H1 (cell line): Measurements from ENCODE around the gene BANF1. TPM values are rescaled to one million over a fixed set of nuclear protein-coding genes. Genes with fewer than 3 reads are reported as not detected.

Experiments
- CTCF ChIA-PET: fragments of 300-600 bp; sonication (Branson Sonifier 250); formaldehyde crosslinking; loops from one replicate; lab custom pipeline; 2021; ENCODE audit not compliant: partially characterized antibody; lab: Charles Lee
- POLR2A ChIA-PET: fragments of 300-600 bp; sonication (Branson Sonifier 250); formaldehyde crosslinking; loops from one replicate; lab custom pipeline; 2021; ENCODE audit warnings: inconsistent platforms; ENCODE audit not compliant: partially characterized antibody; lab: Charles Lee
- DNase-seq, 2 experiments: peaks; one replicate each; pipeline versions ENCODE4 v3.0.0 to v3.0.0-alpha.2; 2010 to 2022; ENCODE audit warnings: low spot score in 2 of 2, low read depth in 1 of 2, mixed read lengths in 1 of 2
- FAIRE-seq: peaks from 2 replicates; lab custom pipeline; 2011; peaks lifted over from hg19 to GRCh38; lab: Jason Lieb, UNC
- H2AFZ ChIP-seq: 2 replicates; pipeline ENCODE4 v1.8.1; 2012; ENCODE audit warnings: low read length, inconsistent platforms
- H2AK5ac ChIP-seq: 2 replicates; pipeline ENCODE4 v1.6.1; 2013; ENCODE audit warnings: low read depth, low read length
- H2BK120ac ChIP-seq: replicated peaks from 2 replicates; pipeline ENCODE3; 2013; ENCODE audit warnings: low read depth, low read length, inconsistent platforms
- H2BK12ac ChIP-seq: 2 replicates; pipeline ENCODE4 v1.6.1; 2013; ENCODE audit warnings: low read depth, low read length
- H2BK15ac ChIP-seq: 2 replicates; pipeline ENCODE4 v1.6.1; 2013; ENCODE audit warnings: low read length
- H2BK20ac ChIP-seq: 2 replicates; pipeline ENCODE4 v1.6.1; 2013; ENCODE audit warnings: low read length
- H2BK5ac ChIP-seq: 2 replicates; pipeline ENCODE4 v1.6.1; 2013; ENCODE audit warnings: low read depth, low read length
- H3K14ac ChIP-seq: 2 replicates; pipeline ENCODE4 v1.6.1; 2013; ENCODE audit warnings: inconsistent platforms; ENCODE audit not compliant: insufficient read length
- H3K18ac ChIP-seq: 2 replicates; pipeline ENCODE4 v1.6.1; 2013; ENCODE audit warnings: low read length; ENCODE audit errors: extremely low read depth
- H3K23ac ChIP-seq: 2 replicates; pipeline ENCODE4 v1.6.1; 2013; ENCODE audit warnings: inconsistent platforms; ENCODE audit not compliant: insufficient read length
- H3K23me2 ChIP-seq: 2 replicates; pipeline ENCODE4 v1.6.1; 2013; ENCODE audit warnings: low read depth, low read length
- H3K27ac ChIP-seq: 2 replicates; pipeline ENCODE4 v1.6.1; 2011; ENCODE audit warnings: low read depth, low read length, inconsistent platforms
- H3K27me3 ChIP-seq, 4 experiments: replicated peaks in 1 of 4; 1 replicate in 1 of 4; 2 replicates in 3 of 4; pipeline versions ENCODE4 v1.6.1 to v1.8.1; 2011 to 2013; ENCODE audit warnings: low read length in 3 of 4, mild to moderate bottlenecking in 3 of 4, inconsistent platforms in 2 of 4, mixed read lengths in 2 of 4, moderate library complexity in 1 of 4; ENCODE audit not compliant: control insufficient read depth in 3 of 4, insufficient read depth in 3 of 4; ENCODE audit errors: extremely low read depth in 1 of 4
- H3K36me3 ChIP-seq, 4 experiments: 2 replicates each; pipeline versions ENCODE4 v1.6.1 to v1.8.1; 2011 to 2013; ENCODE audit warnings: mild to moderate bottlenecking in 4 of 4, low read length in 3 of 4, moderate library complexity in 2 of 4, control low read depth in 1 of 4, inconsistent platforms in 1 of 4; ENCODE audit not compliant: insufficient read depth in 4 of 4, control insufficient read depth in 2 of 4
- H3K4ac ChIP-seq: replicated peaks from 2 replicates; pipeline ENCODE3; 2013; ENCODE audit warnings: low read length, low read depth, mixed read lengths, inconsistent platforms; ENCODE audit not compliant: insufficient read length
- H3K4me1 ChIP-seq, 4 experiments: replicated peaks in 1 of 4; 1 replicate in 1 of 4; 2 replicates in 3 of 4; pipeline versions ENCODE4 v1.6.1 to v1.8.1; 2011 to 2013; ENCODE audit warnings: low read length in 3 of 4, inconsistent platforms in 2 of 4, mixed read lengths in 1 of 4; ENCODE audit not compliant: insufficient read depth in 4 of 4, control insufficient read depth in 3 of 4
- H3K4me2 ChIP-seq, 2 experiments: 2 replicates each; pipeline versions ENCODE4 v1.6.1 to v1.8.1; 2011 to 2013; ENCODE audit warnings: low read depth in 2 of 2, low read length in 2 of 2, control low read depth in 1 of 2, inconsistent platforms in 1 of 2, mild to moderate bottlenecking in 1 of 2; ENCODE audit not compliant: insufficient read depth in 1 of 2
- H3K4me3 ChIP-seq, 4 experiments: fragments of 200-600, 300-600 bp in 1 of 4; sonication (generic), shearing (Covaris generic), sonication (Bioruptor Twin) in 1 of 4; 2 replicates each; pipeline versions ENCODE4 v1.5.1 to v1.8.1; 2011 to 2016; ENCODE audit warnings: low read length in 4 of 4, low read depth in 3 of 4, control low read depth in 2 of 4, inconsistent platforms in 2 of 4, mild to moderate bottlenecking in 2 of 4, mixed read lengths in 1 of 4, moderate library complexity in 1 of 4; ENCODE audit not compliant: insufficient read depth in 2 of 4; ENCODE audit errors: extremely low read depth in 1 of 4
- H3K56ac ChIP-seq: replicated peaks from 2 replicates; pipeline ENCODE3; 2013; ENCODE audit warnings: low read depth, mild to moderate bottlenecking, mixed read lengths, low read length, inconsistent platforms; ENCODE audit not compliant: insufficient read length
- H3K79me1 ChIP-seq: 2 replicates; pipeline ENCODE4 v1.6.1; 2013; ENCODE audit warnings: low read depth, low read length, control low read depth
- H3K79me2 ChIP-seq, 2 experiments: 2 replicates each; pipeline versions ENCODE4 v1.6.1 to v1.8.1; 2012 to 2013; ENCODE audit warnings: low read length in 2 of 2, mild to moderate bottlenecking in 2 of 2, inconsistent platforms in 1 of 2; ENCODE audit not compliant: insufficient read depth in 2 of 2, control insufficient read depth in 1 of 2
- H3K9ac ChIP-seq, 4 experiments: replicated peaks in 1 of 4; 1 replicate in 1 of 4; 2 replicates in 3 of 4; pipeline versions ENCODE4 v1.6.1 to v1.8.1; 2011 to 2013; ENCODE audit warnings: low read depth in 3 of 4, low read length in 3 of 4, control low read depth in 2 of 4, mild to moderate bottlenecking in 2 of 4, moderate library complexity in 2 of 4, inconsistent platforms in 1 of 4; ENCODE audit errors: extremely low read depth in 1 of 4
- H3K9me3 ChIP-seq, 2 experiments: 2 replicates each; pipeline versions ENCODE4 v1.6.1 to v1.8.1; 2012 to 2013; ENCODE audit warnings: mild to moderate bottlenecking in 2 of 2, moderate library complexity in 2 of 2, control low read depth in 1 of 2, inconsistent platforms in 1 of 2, low read depth in 1 of 2, low read length in 1 of 2, mixed read lengths in 1 of 2; ENCODE audit not compliant: insufficient read depth in 2 of 2
- H4K20me1 ChIP-seq, 2 experiments: replicated peaks in 1 of 2; 2 replicates each; pipeline versions ENCODE3 to v1.8.1; 2011 to 2013; ENCODE audit warnings: inconsistent platforms in 2 of 2, low read length in 2 of 2, mild to moderate bottlenecking in 1 of 2; ENCODE audit not compliant: insufficient read depth in 2 of 2, control insufficient read depth in 1 of 2
- H4K5ac ChIP-seq: 2 replicates; pipeline ENCODE4 v1.6.1; 2013; ENCODE audit warnings: low read length, low read depth, mixed read lengths, inconsistent platforms; ENCODE audit not compliant: insufficient read length
- H4K8ac ChIP-seq: 2 replicates; pipeline ENCODE4 v1.8.0; 2013; ENCODE audit warnings: mild to moderate bottlenecking, moderate library complexity, low read length, inconsistent platforms; ENCODE audit not compliant: insufficient read depth; ENCODE audit errors: extremely low read depth
- H4K91ac ChIP-seq: replicated peaks from 2 replicates; pipeline ENCODE3; 2013; ENCODE audit warnings: low read length, mixed read lengths, inconsistent platforms; ENCODE audit not compliant: insufficient read length
- EP300 ChIP-seq, 2 experiments: IDR thresholded peaks; 1 replicate in 1 of 2; 2 replicates in 1 of 2; pipeline ENCODE4 v1.6.1; 2011 to 2012; ENCODE audit warnings: low read depth in 2 of 2, low read length in 2 of 2, mild to moderate bottlenecking in 2 of 2, borderline replicate concordance in 1 of 2, inconsistent platforms in 1 of 2, moderate library complexity in 1 of 2
- POU5F1 ChIP-seq: IDR thresholded peaks from 2 replicates; pipeline ENCODE4 v1.6.1; 2011; ENCODE audit warnings: low read depth, mild to moderate bottlenecking, low read length, moderate library complexity
- RFX5 ChIP-seq: IDR thresholded peaks from 2 replicates; pipeline ENCODE4 v1.6.1; 2011; ENCODE audit warnings: low read depth, low read length, improper control_type of control experiment, borderline replicate concordance
- RNF2 ChIP-seq: fragments of 200-900, 300-1000 bp; sonication (generic); IDR thresholded peaks from 2 replicates; pipeline ENCODE4 v1.7.1; 2016; ENCODE audit warnings: borderline replicate concordance, low read depth, mild to moderate bottlenecking, antibody characterized with exemption, low read length; ENCODE audit not compliant: poor library complexity, severe bottlenecking; ENCODE audit errors: missing control alignments
- SAP30 ChIP-seq: fragments of 300-600 bp; sonication (generic); IDR thresholded peaks from 2 replicates; pipeline ENCODE4 v1.7.1; 2012; ENCODE audit warnings: low read length, moderate library complexity, mild to moderate bottlenecking, inconsistent platforms; ENCODE audit not compliant: insufficient read depth, insufficient replicate concordance
- SIN3A ChIP-seq, 2 experiments: IDR thresholded peaks in 1 of 2; conservative IDR thresholded peaks in 1 of 2; 2 replicates each; pipeline ENCODE4 v1.6.1; 2011 to 2012; ENCODE audit warnings: low read length in 2 of 2, improper control_type of control experiment in 1 of 2, low read depth in 1 of 2, mild to moderate bottlenecking in 1 of 2
- WGBS, 2 experiments: shearing (Covaris generic) in 1 of 2; methylation state at CpG; one replicate each; pipeline versions ENCODE4 v1.1.6 to v1.1.7; 2013 to 2015; ENCODE audit warnings: low lambda C conversion rate in 2 of 2, mixed read lengths in 2 of 2, inconsistent platforms in 1 of 2, low coverage in 1 of 2, missing lambda C conversion rate in 1 of 2; ENCODE audit not compliant: insufficient replicate concordance in 2 of 2, insufficient coverage in 1 of 2, insufficient read length in 1 of 2; ENCODE audit errors: extremely low coverage in 1 of 2, missing lambda C conversion rate in 1 of 2; 5-methylcytosine and 5-hydroxymethylcytosine counted together
- polyA plus RNA-seq, 7 experiments: library from polyadenylated mRNA; depleted of rRNA in 3 of 7; stranded (reverse) in 5 of 7; unstranded in 2 of 7; fragments of >200 nt in 5 of 7; fragments of 200-250 nt in 2 of 7; gene quantifications; 1 replicate in 5 of 7; 2 replicates in 1 of 7; 4 replicates in 1 of 7; pipeline versions ENCODE4 v1.2.1 to v1.2.3, GENCODE V29; 2011 to 2013; ENCODE audit warnings: missing spikeins in 2 of 7, mixed read lengths in 2 of 7
- total RNA-seq: library from RNA; stranded (reverse); fragmentation: NEBNext Ultra II Directional; extraction: Animal tissue kit (Norgen Biotek cat#: 25700); gene quantifications from 2 replicates; pipeline ENCODE4 v1.2.1, GENCODE V29; 2021

BANF1 gene
- total and polyA plus RNA-seq, 2 of the 8 experiments (the other 6 are each of a cell fraction or from before 2014, with no cell fraction given), result 330 to 467 TPM

- no peak overlapping the region for H2AK5ac ChIP-seq
- H4K8ac ChIP-seq, result no peak overlapping the region
- no peak overlapping the region; a peak in 1 of 7 replicates for H3K9ac ChIP-seq
- H2BK20ac ChIP-seq, result no peak overlapping the region
- peak overlapping the region; percentile 49 to 66 for H3K4me2 ChIP-seq
- no peak overlapping the region for H4K5ac ChIP-seq
- CTCF ChIA-PET, result interaction anchor here (0.9 to 6.4 kb wide), 8 partner anchors 10 to 143 kb away, joined by 3 to 35 read pairs (median 4); partner anchors contain the start of genes CATSPER1 and PACS1
- H3K18ac ChIP-seq, result no peak overlapping the region; the same call in none of the 2 replicates
- peak overlapping the region; percentile 67 for H3K4ac ChIP-seq
- no peak overlapping the region for H3K14ac ChIP-seq
- no peaks in the 10 kb centered on the region for H4K20me1 ChIP-seq
- peak overlapping the region; percentile 14; the same call in 1 of the 2 replicates for H2BK12ac ChIP-seq
- WGBS, 2 experiments, result 92% methylated on average over 11 of the region's 12 CpGs; no CpG with 5 or more reads in 1 of the 2 experiments
- no peaks in the 10 kb centered on the region for H3K79me2 ChIP-seq
- H3K4me3 ChIP-seq, result peak overlapping the region in 2 of 4 experiments; percentile 2 to 54; a peak in 2 of 8 replicates
- H3K23me2 ChIP-seq, result peaks cover 2% of the 10 kb centered on the region; the same call in 1 of the 2 replicates
- peaks cover 6 to 26% (median 24%) of the 10 kb centered on the region in 4 experiments for H3K27me3 ChIP-seq
- H2BK5ac ChIP-seq, result no peak overlapping the region
- no peak overlapping the region for H2BK120ac ChIP-seq
- no peak overlapping the region for H4K91ac ChIP-seq
- FAIRE-seq, result no peak
- H3K79me1 ChIP-seq, result no peaks in the 10 kb centered on the region
- H3K56ac ChIP-seq, result no peak overlapping the region
- POLR2A ChIA-PET, result interaction anchor here (0.6 to 3.5 kb wide), 6 partner anchors 10 to 161 kb away, joined by 3 to 15 read pairs (median 4); partner anchors contain the start of genes BANF1, CCDC85B and EIF1AD
- H3K27ac ChIP-seq, result no peak overlapping the region
- H2AFZ ChIP-seq, result no peak overlapping the region
- no peak overlapping the region for H3K23ac ChIP-seq
- TF ChIP-seq RFX5 (no peak), RNF2 (no peak), SAP30 (no peak), SIN3A (conservative IDR thresholded peaks at IDR 0.05 in 1 of 2, IDR thresholded peaks at IDR 0.05 in 1 of 2; ENCODE audit: low read depth in 1 of 2, low read length in 2 of 2) (no peak), EP300 (IDR thresholded peaks at IDR 0.05; ENCODE audit: borderline replicate concordance in 1 of 2, low read depth in 2 of 2, low read length in 2 of 2) (no peak), POU5F1 (no peak)
- TF ChIP-seq, all 59 proteins: peak for 0
- H2BK15ac ChIP-seq, result 0 out of 2 replicates have a peak overlapping the region, but pooled peaks have one; percentile 4
- no peaks in the 10 kb centered on the region for H3K36me3 ChIP-seq
- no peaks in the 10 kb centered on the region for H3K9me3 ChIP-seq
- DNase-seq, result no peak
- H3K4me1 ChIP-seq, result peaks cover 0 to 11% (median 5%) of the 10 kb centered on the region in 4 experiments; a peak in 5 of 7 replicates
Observed at GRCh38 chr11:66012371-66012945, 10.2 kb downstream of the BANF1 start.
